ENCODE measurements around the gene ZNF160.
A peak's percentile ranks its signal among the peaks of the same experiment; 100 is the strongest.

The ZNF160 gene

DNA sequence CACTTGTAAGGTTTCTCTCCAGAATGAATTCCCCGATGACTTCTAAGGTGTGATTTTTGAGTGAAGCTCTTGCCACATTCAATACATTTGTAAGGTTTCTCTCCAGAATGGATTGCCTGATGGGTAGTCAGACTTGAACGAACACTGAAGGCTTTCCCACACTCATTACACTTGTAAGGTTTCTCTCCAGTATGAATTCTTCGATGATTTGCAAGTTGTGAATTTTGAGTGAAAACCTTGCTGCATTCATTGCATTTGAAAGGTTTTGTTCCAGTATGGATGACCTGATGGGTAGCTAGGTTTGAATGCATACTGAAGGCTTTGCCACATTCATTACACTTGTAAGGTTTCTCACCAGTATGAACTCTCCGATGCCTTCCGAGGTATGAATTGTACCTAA lies 34.4 kb downstream of the ZNF160 start:
- no peak overlapping the region for H3K4me3 ChIP-seq (ENCODE audit: low read depth, low read length)
- TF ChIP-seq, protein P1, sequence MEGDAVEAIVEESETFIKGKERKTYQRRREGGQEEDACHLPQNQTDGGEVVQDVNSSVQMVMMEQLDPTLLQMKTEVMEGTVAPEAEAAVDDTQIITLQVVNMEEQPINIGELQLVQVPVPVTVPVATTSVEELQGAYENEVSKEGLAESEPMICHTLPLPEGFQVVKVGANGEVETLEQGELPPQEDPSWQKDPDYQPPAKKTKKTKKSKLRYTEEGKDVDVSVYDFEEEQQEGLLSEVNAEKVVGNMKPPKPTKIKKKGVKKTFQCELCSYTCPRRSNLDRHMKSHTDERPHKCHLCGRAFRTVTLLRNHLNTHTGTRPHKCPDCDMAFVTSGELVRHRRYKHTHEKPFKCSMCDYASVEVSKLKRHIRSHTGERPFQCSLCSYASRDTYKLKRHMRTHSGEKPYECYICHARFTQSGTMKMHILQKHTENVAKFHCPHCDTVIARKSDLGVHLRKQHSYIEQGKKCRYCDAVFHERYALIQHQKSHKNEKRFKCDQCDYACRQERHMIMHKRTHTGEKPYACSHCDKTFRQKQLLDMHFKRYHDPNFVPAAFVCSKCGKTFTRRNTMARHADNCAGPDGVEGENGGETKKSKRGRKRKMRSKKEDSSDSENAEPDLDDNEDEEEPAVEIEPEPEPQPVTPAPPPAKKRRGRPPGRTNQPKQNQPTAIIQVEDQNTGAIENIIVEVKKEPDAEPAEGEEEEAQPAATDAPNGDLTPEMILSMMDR (IDR thresholded peaks at IDR 0.05; ENCODE audit: low read depth, low read length) = no peak

DNA sequence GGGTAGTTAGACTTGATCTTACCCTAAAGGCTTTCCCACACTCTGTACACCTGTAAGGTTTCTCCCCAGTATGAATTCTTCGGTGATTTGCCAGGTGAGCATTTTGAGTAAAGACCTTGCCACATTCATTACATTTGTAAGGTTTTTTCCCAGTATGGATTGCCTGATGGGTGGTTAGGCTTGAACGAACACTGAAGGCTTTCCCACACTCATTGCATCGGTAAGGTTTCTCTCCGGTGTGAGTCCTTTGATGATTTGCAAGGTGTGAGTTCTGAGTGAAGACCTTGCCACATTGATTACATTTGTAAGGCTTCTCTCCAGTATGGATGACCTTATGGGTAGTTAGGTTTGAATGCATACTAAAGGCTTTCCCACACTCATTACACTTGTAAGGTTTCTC lies 35.0 kb downstream of the ZNF160 start:
- TF ChIP-seq, protein P1 (IDR thresholded peaks at IDR 0.05; ENCODE audit: low read depth, low read length) = no peak
- H3K4me3 ChIP-seq (ENCODE audit: low read depth, low read length) = no peak overlapping the region

DNA sequence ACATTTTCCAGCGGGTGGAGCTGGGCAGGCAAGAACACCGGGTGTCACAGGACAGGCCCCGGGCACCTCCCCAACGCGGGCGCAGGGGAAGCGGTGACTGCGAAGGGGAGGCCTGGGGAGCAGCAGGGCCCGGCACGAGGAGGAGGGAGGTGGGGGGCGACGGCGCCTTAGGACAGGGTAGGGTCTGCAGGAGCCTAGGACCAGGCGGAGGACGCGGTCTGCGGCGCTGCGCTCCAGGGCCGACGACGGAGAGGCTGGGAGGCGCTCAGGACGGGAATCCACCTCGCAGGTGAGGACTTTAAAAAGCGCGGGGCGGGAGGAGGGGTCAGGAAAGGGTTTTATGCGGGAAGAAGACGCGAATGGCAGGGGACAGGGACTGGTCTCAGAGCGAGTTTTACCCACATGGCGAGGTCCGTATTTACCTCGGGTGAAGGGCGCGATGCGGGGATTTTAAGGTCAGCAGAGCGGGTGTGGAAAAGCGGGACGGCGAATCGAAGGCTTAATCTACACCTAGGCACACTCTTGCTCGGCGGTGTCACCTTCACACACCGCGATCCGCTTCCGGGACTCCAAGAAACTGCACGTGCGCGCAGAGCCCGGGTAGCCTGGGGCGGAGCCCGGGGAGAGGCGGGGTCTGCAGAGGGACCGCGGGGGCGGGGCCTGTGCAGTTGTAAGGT lies 45.2 kb downstream of the ZNF160 start:
- peak overlapping the region; percentile 33 for H3K4me3 ChIP-seq (ENCODE audit: low read depth, low read length)
- TF ChIP-seq, protein P1 (IDR thresholded peaks at IDR 0.05; ENCODE audit: low read depth, low read length) = no peak

DNA sequence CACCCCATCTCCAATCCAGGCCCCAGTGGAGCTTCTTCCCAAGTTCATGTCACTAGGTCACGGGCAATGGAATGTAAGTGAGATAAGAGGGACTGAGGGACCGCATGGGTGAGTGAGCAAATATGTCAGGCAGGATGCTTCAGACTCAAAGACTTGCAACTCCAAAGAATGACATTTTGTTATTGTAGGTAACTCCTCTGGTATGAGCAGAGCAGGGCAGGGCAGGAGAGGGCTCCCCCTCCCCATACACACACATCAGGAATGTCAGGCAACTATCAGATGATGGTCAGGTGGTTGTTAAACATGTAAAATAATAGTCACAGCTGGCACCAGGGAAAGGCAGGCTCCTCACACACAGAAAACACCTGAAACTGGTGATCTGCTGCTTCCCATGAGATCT lies 48.1 kb downstream of the ZNF160 start:
- TF ChIP-seq, protein P1 (IDR thresholded peaks at IDR 0.05; ENCODE audit: low read depth, low read length) = no peak
- H3K4me3 ChIP-seq (ENCODE audit: low read depth, low read length) = no peak overlapping the region

DNA sequence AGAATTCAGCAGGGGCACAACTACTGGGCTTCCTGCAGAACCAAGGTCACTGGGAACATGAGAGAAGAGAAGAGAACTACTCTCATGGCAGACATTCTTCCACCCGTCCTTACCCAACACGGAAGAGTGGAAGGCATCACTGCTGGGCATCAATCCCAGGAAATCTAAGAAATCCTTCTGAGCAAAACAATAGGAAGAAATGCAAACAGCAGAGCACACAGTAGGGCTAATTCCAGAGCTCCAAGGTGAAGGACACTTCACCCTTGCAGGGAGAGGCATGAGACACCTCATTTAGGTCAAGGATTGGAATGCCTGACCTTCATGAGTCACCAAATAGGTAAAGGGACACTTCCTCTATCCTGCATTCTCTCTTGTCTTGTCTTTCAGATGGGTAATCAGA lies 55.8 kb downstream of the ZNF160 start:
- TF ChIP-seq, protein P1 (IDR thresholded peaks at IDR 0.05; ENCODE audit: low read depth, low read length) = no peak
- H3K4me3 ChIP-seq (ENCODE audit: low read depth, low read length) = no peak overlapping the region

DNA sequence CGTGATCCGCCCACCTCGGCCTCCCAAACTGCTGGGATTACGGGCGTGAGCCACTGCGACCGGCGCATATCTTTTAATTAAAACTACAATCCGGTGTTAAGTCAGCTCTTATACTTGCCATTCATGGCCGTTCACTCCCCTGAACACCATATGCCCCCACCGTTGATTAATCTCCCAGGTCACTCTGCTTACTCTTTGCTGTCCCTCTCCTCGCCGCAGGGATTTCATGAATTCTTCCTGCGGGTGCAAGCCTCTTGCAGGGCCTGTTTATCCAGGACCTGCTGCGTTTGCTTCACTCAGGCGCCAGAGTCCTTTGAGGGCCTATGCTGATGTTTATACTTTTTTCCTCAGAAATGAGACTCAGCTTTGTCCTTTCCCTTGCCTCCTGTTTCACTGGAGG lies 57.7 kb downstream of the ZNF160 start:
- H3K4me3 ChIP-seq (ENCODE audit: low read depth, low read length) = no peak overlapping the region
- TF ChIP-seq, protein P1 (IDR thresholded peaks at IDR 0.05; ENCODE audit: low read depth, low read length) = no peak

DNA sequence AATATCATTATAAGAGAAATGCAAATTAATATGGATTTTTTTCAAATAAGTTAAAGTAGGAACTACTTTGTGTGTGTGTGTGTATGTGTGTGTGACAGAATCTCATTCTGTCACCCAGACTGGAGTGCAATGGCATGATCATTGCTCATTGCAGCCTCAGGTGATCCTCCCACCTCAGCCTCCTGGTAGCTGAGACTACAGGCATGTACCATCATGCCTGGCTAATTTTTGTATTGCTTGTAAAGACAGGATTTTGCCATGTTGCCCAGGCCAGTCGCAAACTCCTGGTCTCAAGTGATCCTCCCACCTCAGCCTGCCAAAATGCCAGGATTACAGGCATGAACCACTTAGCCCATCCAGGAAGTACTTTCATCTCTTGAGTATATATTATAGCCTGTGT lies 61.9 kb downstream of the ZNF160 start:
- no peak overlapping the region for H3K4me3 ChIP-seq (ENCODE audit: low read depth, low read length)
- TF ChIP-seq, protein P1 (IDR thresholded peaks at IDR 0.05; ENCODE audit: low read depth, low read length) = no peak
